Esophagus muscularis mucosa (tissue), 4 donors: ENCODE results near the gene IL15RA. TPM values are rescaled to one million over a fixed set of nuclear protein-coding genes. Genes with fewer than 3 reads are reported as not detected.

Experiments
- DNase-seq: peaks from one replicate; pipeline ENCODE4 v3.0.0-alpha.2; 2017; ENCODE audit errors: extremely low spot score
- H3K27ac ChIP-seq, 4 donors: fragments of 200-600 bp; sonication (generic); replicated peaks in 1 of 4; 1 replicate in 3 of 4; 2 replicates in 1 of 4; pipeline ENCODE4 v1.5.1; 2016 to 2019; ENCODE audit warnings: mild to moderate bottlenecking in 1 of 4
- H3K27me3 ChIP-seq, 4 donors: fragments of 200-600 bp; sonication (generic); one replicate each; pipeline versions ENCODE4 v1.5.1 to v1.6.0; 2016 to 2019
- H3K36me3 ChIP-seq, 4 donors: fragments of 200-600 bp; sonication (generic); one replicate each; pipeline ENCODE4 v1.5.1; 2016 to 2019
- H3K4me1 ChIP-seq, 4 donors: fragments of 200-600 bp; sonication (generic); one replicate each; pipeline ENCODE4 v1.5.1; 2016 to 2019
- H3K4me3 ChIP-seq, 4 donors: fragments of 200-600 bp; sonication (generic); 1 replicate in 2 of 4; 2 replicates in 2 of 4; pipeline ENCODE4 v1.5.1; 2016 to 2019; ENCODE audit warnings: mild to moderate bottlenecking in 4 of 4, moderate library complexity in 1 of 4
- H3K9me3 ChIP-seq, 4 donors: fragments of 200-600 bp; sonication (generic); 1 replicate in 3 of 4; 2 replicates in 1 of 4; pipeline ENCODE4 v1.5.1; 2016 to 2019
- CTCF ChIP-seq, 3 experiments: fragments of 200-600 bp in 2 of 3; fragments of 450-650 bp in 1 of 3; sonication (generic) in 2 of 3; IDR thresholded peaks; one replicate each; pipeline ENCODE4 v1.5.1; 2017 to 2019; ENCODE audit warnings: antibody characterized with exemption in 3 of 3, mild to moderate bottlenecking in 2 of 3, moderate library complexity in 1 of 3
- EP300 ChIP-seq: sonication (generic); formaldehyde crosslinking; IDR thresholded peaks from one replicate; pipeline ENCODE4 v1.6.1; 2017; ENCODE audit warnings: antibody characterized with exemption
- POLR2A ChIP-seq: fragments of 450-650 bp; IDR thresholded peaks from one replicate; pipeline ENCODE4 v1.6.1; 2017; ENCODE audit warnings: antibody characterized with exemption, moderate library complexity, mild to moderate bottlenecking, low read depth
- POLR2AphosphoS5 ChIP-seq, 2 donors: sonication (generic); formaldehyde crosslinking; IDR thresholded peaks; one replicate each; pipeline ENCODE4 v1.6.1; 2017; ENCODE audit warnings: antibody characterized with exemption in 2 of 2
- WGBS: methylation state at CpG from one replicate; pipeline ENCODE4 v1.1.5; 2018; 5-methylcytosine and 5-hydroxymethylcytosine counted together
- intact Hi-C: fragments of 100-400 bp; cut with DNase I; formaldehyde crosslinking; loops from one replicate; pipeline ENCODE4 v1.15.1; 2023
- total RNA-seq, 4 donors: library from RNA; depleted of rRNA; stranded (reverse); fragments of >200 nt; gene quantifications; one replicate each; pipeline versions ENCODE4 v1.1.0 to v1.2.1, GENCODE V29; 2016

Gene IL15RA
- total RNA-seq, 4 donors from 2014 or later, result 19.5 to 30.1 (median 24.2) TPM

GRCh38 chr10:5937016-5937415, 40.3 kb downstream of the IL15RA start:
- Histone ChIP-seq H3K27me3 (no peaks in the 10 kb centered on the region), H3K9me3 (no peaks in the 10 kb centered on the region), H3K4me1 (peaks cover 0 to 14% (median 8%) of the 10 kb centered on the region in 4 donors), H3K36me3 (peaks cover 25 to 69% (median 58%) of the 10 kb centered on the region in 4 donors), H3K4me3 (no peak overlapping the region), H3K27ac (no peak overlapping the region)
- no peak for TF ChIP-seq EP300
- no peak for TF ChIP-seq CTCF (IDR thresholded peaks at IDR 0.05)
- TF ChIP-seq POLR2A, result no peak
- no peak for TF ChIP-seq POLR2AphosphoS5 (IDR thresholded peaks at IDR 0.05)
- DNase-seq, result no peak
- intact Hi-C loops, result no loop called here
- 95% methylated on average over 18 of the region's 18 CpGs for WGBS

- Histone ChIP-seq H3K9me3 (no peaks in the 10 kb centered on the region), H3K36me3 (peaks cover 25 to 83% (median 71%) of the 10 kb centered on the region in 4 donors), H3K27ac (no peak overlapping the region), H3K4me1 (peaks cover 0 to 5% (median 0%) of the 10 kb centered on the region in 4 donors), H3K4me3 (no peak overlapping the region), H3K27me3 (no peaks in the 10 kb centered on the region)
- DNase-seq, result no peak
- WGBS, result 92% methylated on average over 10 of the region's 10 CpGs
- TF ChIP-seq EP300 (no peak), POLR2AphosphoS5 (IDR thresholded peaks at IDR 0.05) (no peak), POLR2A (no peak), CTCF (IDR thresholded peaks at IDR 0.05) (no peak)
- intact Hi-C loops, result no loop called here
Observed at GRCh38 chr10:5935628-5936027, 41.7 kb downstream of the IL15RA start.

- TF ChIP-seq POLR2AphosphoS5 (IDR thresholded peaks at IDR 0.05) (no peak), EP300 (no peak), CTCF (IDR thresholded peaks at IDR 0.05) (no peak), POLR2A (no peak)
- H3K27me3 ChIP-seq, result no peaks in the 10 kb centered on the region
- peaks cover 30 to 99% (median 86%) of the 10 kb centered on the region in 4 donors for H3K36me3 ChIP-seq
- WGBS, result 94% methylated on average over 14 of the region's 14 CpGs
- H3K9me3 ChIP-seq, result no peaks in the 10 kb centered on the region
- DNase-seq, result no peak
- H3K4me1 ChIP-seq, result peaks cover 0 to 5% (median 0%) of the 10 kb centered on the region in 4 donors
- intact Hi-C loops, result no loop called here
- H3K27ac ChIP-seq, result no peak overlapping the region
- no peak overlapping the region for H3K4me3 ChIP-seq
Observed at GRCh38 chr10:5933909-5934546, 43.3 kb downstream of the IL15RA start.

GRCh38 chr10:5932345-5932744, 45.0 kb downstream of the IL15RA start:
- Histone ChIP-seq H3K27me3 (no peaks in the 10 kb centered on the region), H3K27ac (no peak overlapping the region), H3K9me3 (no peaks in the 10 kb centered on the region), H3K36me3 (peaks cover 34 to 99% (median 87%) of the 10 kb centered on the region in 4 donors), H3K4me3 (no peak overlapping the region), H3K4me1 (peaks cover 0 to 5% (median 0%) of the 10 kb centered on the region in 4 donors)
- no peak for TF ChIP-seq CTCF (IDR thresholded peaks at IDR 0.05)
- peak; percentile 31 to 37 for TF ChIP-seq POLR2AphosphoS5 (IDR thresholded peaks at IDR 0.05)
- DNase-seq, result no peak
- WGBS, result 82% methylated on average over 5 of the region's 5 CpGs
- intact Hi-C loops, result no loop called here

GRCh38 chr10:5930272-5930671, 47.1 kb downstream of the IL15RA start:
- Histone ChIP-seq H3K36me3 (peaks cover 39 to 99% (median 87%) of the 10 kb centered on the region in 4 donors), H3K27ac (no peak overlapping the region), H3K4me1 (peaks cover 0 to 5% (median 1%) of the 10 kb centered on the region in 4 donors), H3K4me3 (no peak overlapping the region), H3K9me3 (no peaks in the 10 kb centered on the region), H3K27me3 (no peaks in the 10 kb centered on the region)
- 83% methylated on average over 11 of the region's 11 CpGs for WGBS
- intact Hi-C loops, result no loop called here
- no peak for TF ChIP-seq POLR2A
- DNase-seq, result no peak
